AG08396 (cell line): ENCODE results near the gene LCA5.
A peak's percentile ranks its signal among the peaks of the same experiment; 100 is the strongest.
"Not testable (repeated sequence)": the region's sequence is repeated elsewhere in the genome, so short reads cannot be mapped to it uniquely, and the experiment has no call there.

Source experiments
- DNase-seq: peaks from one replicate; pipeline ENCODE4 v3.0.0; 2012; ENCODE audit warnings: low spot score, mixed read lengths

Gene LCA5

DNA sequence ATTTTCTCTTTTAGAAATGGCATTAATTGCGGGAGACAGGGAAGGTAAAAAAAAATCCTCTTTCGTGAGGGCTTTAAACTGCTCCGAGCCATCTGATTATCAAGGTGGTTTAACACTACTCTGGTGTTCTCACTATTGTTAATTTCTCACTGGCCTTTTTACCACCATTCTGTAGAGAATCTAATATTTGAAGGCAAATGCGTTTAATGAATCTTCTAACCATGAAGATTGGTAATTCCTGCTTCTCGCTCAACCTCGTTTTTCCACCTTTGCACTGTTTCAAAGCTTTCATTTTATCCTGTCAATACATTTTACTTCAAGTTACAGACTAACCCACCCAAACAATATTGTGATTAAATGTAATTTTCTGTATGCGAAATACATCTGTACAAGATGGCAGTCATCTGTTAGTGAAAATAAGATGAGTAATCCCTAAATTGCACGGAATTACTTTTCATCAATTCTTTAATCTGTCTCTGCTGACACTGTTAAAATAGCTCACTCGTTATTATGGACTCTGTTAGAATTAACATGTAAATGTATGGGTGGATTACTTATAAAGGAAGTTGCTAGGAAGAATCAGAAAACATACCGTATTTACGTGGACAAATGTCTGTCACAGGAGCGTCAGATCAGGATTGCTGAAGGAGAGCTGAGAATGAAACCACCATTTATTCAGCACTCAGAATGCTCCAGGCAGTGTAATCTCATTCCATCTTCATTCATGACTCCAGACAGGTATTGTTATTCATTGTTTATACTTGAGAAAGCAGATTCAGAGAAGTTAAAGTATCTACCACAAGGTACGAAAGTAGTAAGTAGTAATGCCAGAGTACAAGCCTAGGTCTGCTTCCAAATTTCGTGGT, 1.1 kb upstream of the LCA5 start:
- no peak for DNase-seq

DNA sequence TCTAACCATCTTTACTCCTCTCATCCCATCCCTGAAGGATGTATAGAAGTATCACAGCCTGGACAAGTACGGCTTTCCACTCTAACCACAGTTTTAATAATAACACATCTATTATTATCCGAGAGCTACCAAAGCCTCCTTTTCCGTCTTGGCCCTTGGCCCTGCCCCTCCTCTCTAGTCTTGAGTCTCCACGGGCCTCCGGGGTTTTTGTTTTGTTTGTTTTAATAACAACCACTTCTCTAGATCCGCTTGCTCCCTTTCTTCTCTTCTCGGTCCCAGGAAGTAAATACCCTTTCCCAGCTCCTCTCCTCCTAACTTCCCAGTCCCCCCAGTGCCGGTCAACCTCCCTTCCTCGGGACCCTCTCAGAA, 661 bp downstream of the LCA5 start:
- DNase-seq = peak; percentile 12

- DNase-seq = not testable (repeated sequence)
Observed at GRCh38 chr6:79529567-79529966, 7.7 kb downstream of the LCA5 start.

GRCh38 chr6:79526897-79527296, 10.3 kb downstream of the LCA5 start:
- no peak for DNase-seq

DNA sequence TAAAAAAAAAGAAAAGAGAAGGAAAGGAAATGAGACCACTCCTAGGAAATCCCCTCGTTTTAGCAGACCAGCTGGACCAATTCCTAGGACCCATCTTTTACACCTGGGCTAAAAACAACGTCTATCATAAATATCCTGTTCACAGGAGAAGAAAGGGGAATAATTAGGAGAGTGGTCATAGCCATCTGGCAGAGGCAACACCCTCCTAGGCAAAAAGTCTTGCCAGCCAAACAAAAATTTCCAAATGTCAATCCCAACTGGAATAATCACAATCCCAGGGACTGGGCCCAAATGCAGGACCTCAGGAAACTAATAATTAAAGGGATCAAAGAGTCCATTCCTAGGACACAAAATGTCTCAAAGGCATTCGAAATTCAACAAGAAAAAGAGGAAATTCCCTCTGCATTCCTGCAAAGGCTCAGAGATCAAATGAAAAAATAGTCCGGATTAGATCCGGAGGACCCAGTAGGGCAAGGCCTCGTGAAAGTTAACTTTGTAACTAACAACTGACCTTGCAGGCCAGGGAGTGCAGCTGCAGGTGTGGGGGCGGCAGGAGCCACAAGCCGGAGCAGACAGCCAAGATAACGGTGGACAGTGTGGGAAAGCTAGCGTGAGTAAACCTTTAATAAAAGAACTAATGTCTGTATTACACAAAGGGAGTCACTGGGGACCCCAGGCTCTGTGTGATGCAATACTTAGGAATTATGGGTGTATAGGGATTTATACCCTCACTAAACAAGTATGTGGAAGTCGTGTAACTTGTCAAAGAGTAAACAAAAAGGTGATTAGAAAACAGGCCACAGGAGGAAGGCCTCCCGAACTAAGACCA, 11.7 kb downstream of the LCA5 start:
- no peak for DNase-seq

DNA sequence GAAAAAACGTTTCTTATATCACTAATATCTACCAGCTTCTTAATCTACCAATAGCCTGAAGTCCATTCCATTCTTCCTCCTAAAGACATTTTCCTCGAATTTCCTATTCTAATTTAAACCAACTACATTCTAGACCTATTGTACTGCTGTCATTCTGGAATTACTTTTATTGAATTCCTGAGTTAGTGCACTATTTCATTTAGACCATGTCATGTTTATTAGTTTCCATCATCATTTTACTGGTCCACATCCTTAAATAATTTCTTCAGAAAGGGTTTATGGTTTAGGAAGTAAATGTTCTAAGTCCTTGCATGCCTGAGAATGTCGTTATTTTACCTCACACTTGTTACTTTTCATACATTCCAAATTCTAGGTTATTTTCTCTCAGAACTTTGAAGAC, 13.2 kb downstream of the LCA5 start:
- no peak for DNase-seq

DNA sequence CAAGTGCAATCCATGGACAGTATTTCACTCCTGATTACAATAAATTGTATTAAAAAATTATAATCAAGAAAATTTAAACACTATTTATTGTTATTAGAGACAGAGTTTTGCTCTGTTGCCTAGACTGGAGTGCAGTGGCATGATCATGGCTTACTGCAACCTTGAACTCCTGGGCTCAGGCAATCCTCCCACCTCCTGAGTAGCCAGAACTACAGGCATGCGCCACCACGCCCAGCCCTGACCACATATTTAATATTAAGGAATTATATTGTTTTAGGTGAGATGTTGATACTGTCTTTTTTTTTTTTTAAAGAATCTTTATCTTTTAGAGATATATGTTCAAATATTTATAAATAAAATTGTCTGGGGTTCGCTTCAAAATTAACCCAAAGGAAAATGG, 14.6 kb downstream of the LCA5 start:
- no peak for DNase-seq

GRCh38 chr6:79520534-79520933, 16.7 kb downstream of the LCA5 start:
- DNase-seq = no peak

GRCh38 chr6:79518842-79519241, 18.4 kb downstream of the LCA5 start:
- no peak for DNase-seq

DNA sequence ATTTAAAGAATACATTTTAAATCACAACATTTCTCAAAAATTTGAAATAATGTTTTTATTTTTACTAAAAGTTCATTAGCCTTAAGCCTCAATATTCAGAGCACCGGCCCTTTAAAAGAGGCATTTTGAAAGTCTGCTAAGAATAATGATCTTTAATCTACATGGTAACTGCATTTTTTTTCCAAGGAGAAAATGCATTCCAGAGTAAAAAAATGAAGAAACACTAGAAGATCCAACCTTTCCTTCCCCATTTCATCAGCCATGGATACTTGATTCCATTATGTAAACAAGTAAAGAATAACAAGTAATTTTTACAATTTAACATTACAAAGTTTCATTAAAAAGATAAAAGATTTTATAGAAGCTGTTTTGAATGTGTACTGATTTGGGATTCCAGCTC, 21.8 kb downstream of the LCA5 start:
- no peak for DNase-seq

- no peak for DNase-seq
Observed at GRCh38 chr6:79513111-79513510, 24.1 kb downstream of the LCA5 start.

- DNase-seq = no peak
Observed at GRCh38 chr6:79512014-79512413, 25.2 kb downstream of the LCA5 start.

DNA sequence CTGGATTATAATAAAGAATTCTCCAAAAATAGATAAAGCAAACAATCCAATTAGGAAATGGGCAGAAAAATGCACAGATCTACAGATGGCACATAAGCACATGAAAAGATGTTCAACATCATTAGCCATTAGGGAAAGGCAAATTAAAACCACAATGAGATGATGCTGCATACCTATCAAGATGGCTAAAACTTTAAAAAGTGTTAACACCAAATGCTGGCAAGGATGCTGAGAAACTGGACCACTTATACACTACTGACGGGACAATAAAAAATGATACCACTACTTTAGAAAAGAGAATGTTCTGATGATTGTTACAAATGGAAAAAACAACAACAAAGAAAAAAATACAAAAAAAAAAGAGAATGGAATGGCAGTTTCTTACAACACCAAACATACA, 26.5 kb downstream of the LCA5 start:
- DNase-seq = no peak

GRCh38 chr6:79506251-79506650, 31.0 kb downstream of the LCA5 start:
- peak; percentile 2 for DNase-seq

DNA sequence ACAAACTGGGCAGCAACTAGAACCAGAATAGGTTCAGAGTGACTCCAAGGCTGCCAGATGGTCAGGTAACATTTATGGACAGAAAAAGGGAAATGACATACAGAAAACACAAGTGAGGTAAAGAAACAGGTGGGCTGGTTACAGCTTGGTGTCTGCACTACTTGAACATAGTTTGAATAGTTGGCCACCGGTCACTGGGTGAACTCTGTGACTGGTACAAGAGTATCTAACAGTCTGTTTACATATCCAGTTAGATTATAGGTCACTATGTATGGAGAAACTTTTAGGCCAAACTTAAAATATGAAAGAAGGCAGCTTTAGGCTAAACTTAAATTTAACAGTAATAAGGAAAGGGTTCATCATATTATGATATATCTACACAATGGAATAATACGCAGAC, 32.9 kb downstream of the LCA5 start:
- no peak for DNase-seq

DNA sequence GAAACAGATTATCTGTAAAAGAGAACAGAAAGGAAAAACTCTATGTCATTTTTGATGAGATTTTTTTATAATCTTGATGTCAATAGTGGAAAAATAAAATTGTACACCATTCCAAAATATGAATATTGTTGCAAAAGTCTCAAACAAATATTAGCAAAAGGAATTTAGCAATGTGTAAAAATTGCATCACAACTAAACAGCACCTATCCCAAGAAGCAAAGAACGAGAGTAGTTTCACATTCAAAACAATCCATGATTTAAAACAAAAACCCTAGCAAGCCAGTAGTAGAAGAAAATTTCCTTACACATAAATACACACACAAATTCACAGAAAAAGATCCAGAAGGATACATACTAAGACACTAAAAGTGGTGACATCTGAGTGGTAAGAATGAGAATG, 38.4 kb downstream of the LCA5 start:
- DNase-seq = no peak

- no peak for DNase-seq
Observed at GRCh38 chr6:79495246-79495645, 42.0 kb downstream of the LCA5 start.

DNA sequence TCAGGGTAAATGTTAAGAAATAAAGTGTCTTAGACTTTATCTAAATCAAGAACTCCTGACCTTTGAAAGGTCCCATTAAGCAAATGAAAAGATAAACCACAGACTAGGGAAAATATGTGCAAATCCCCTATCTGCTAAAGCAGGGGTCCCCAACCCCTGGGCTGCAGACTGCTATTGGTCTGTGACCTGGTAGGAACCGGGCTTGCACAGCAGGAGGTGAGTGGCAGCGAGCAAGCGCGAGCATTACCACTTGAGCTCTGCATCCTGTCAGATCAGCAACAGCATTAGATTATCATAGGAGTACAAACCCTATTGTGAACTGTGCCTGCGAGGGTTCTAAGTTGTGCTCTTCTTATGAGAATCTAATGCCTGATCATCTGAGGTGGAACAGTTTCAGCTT, 42.4 kb downstream of the LCA5 start:
- DNase-seq = no peak

DNA sequence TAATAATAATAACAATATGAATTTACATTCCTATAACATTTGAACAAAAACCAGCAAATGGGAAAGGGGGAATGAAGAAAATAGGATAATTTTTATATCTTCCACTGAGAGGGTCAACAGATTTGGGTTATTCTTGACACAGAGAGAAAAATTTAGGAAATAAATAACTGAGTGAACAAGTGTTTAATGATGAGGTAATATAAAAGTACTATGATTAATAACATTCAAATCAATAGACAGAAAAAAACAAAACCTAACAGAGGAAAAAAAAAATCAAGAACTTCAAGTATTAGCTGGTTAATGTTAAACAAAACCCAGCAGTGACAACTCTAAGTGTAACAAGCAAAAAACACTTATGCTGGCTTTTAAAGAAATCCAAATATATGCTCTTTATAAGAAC, 66.5 kb downstream of the LCA5 start:
- no peak for DNase-seq

- no peak for DNase-seq
Observed at GRCh38 chr6:79469376-79470246, 67.6 kb downstream of the LCA5 start.

DNA sequence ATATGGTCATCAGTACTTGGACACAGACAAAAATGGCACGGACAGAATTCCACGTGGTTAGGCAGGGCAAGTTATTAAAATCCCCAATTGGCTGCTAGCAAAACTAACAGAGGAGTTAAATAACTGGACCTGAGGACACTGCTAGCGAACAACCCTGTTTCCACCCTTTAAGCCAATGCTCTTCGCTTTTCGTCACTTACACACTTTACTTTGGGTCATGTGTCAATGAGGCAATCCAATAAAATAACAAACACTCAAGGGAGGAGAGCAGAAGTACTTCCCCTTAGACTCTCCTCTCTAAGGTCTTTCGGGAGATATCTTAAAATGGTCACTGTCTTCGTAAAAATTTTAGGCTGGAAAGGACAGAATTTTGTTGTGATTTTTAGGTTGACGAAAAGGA, 68.6 kb downstream of the LCA5 start:
- DNase-seq = no peak

DNA sequence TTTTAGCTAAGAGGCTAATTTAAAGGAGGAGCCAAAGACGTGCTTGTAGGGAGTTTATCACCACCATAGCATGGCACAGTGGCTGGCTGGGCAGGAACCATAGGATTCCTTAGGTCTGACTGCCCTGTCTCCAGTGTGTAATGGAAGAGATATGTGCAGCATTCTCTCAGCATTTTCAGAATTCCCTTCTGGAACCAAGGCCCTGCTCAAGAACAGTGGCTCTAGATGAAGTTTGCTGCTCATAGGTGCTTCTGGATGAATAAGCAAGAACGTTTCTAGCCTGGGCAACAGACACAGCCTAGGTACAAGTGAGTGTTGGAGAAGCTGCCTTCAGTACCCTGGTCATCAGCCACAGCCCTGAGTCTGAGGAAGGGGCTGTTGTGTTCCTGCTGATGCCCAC, 69.1 kb downstream of the LCA5 start:
- peak; percentile 31 for DNase-seq
